ENCODE data around the gene SMIM23. TPM values are rescaled to one million over a fixed set of nuclear protein-coding genes. Genes with fewer than 3 reads are reported as not detected.

The SMIM23 gene
- total RNA-seq, 1 donor from 2014 or later, result not detected

DNA sequence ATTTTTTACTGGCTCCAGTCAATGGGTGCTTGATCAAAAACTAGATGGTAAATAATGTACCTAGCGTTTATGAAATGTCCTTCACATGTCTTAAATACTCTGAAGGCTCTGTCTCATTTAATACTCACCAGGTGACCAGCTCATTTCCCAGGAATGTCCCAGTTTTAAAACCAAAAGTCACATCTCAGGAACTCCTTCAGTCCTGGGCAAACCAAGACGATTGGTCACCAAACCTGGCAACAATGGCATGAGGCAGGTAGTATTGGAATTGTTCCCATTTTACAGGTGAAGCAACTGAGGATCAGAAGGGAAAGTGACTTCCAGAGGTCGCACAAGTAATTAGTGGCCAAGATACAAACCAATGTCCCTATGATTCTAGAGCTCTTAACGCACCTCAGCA, 27.7 kb downstream of the SMIM23 start:
- Mint-ChIP-seq H3K9me3 (ENCODE audit: low read depth) (peaks cover 17% of the 10 kb centered on the region), H3K4me3 (ENCODE audit: unreplicated experiment) (no peak overlapping the region), H3K4me1 (ENCODE audit: low read depth) (no peaks in the 10 kb centered on the region), H3K36me3 (ENCODE audit: low read depth) (peaks cover 7% of the 10 kb centered on the region), H3K27ac (ENCODE audit: unreplicated experiment) (no peak overlapping the region), H3K27me3 (ENCODE audit: low read depth) (peaks cover 6% of the 10 kb centered on the region)
- DNase-seq (ENCODE audit: low spot score), result no peak
- TF ChIP-seq CTCF (IDR thresholded peaks at IDR 0.05), result no peak

- DNase-seq (ENCODE audit: low spot score), result no peak
- Mint-ChIP-seq H3K27me3 (ENCODE audit: low read depth) (peaks cover 12% of the 10 kb centered on the region), H3K36me3 (ENCODE audit: low read depth) (peaks cover 7% of the 10 kb centered on the region), H3K27ac (ENCODE audit: unreplicated experiment) (no peak overlapping the region), H3K4me1 (ENCODE audit: low read depth) (no peaks in the 10 kb centered on the region), H3K4me3 (ENCODE audit: unreplicated experiment) (no peak overlapping the region), H3K9me3 (ENCODE audit: low read depth) (peaks cover 14% of the 10 kb centered on the region)
- no peak for TF ChIP-seq CTCF (IDR thresholded peaks at IDR 0.05)
Measured at GRCh38 chr5:171813813-171814490, 28.3 kb downstream of the SMIM23 start.

GRCh38 chr5:171816666-171817065, 31.0 kb downstream of the SMIM23 start:
- peaks cover 10% of the 10 kb centered on the region for H3K27me3 Mint-ChIP-seq (ENCODE audit: low read depth)
- H3K9me3 Mint-ChIP-seq (ENCODE audit: low read depth), result peaks cover 7% of the 10 kb centered on the region
- TF ChIP-seq CTCF (IDR thresholded peaks at IDR 0.05), result no peak
- no peak for DNase-seq (ENCODE audit: low spot score)
- no peak overlapping the region for H3K27ac Mint-ChIP-seq (ENCODE audit: unreplicated experiment)
- peaks cover 3% of the 10 kb centered on the region for H3K36me3 Mint-ChIP-seq (ENCODE audit: low read depth)
- no peak overlapping the region for H3K4me3 Mint-ChIP-seq (ENCODE audit: unreplicated experiment)
- H3K4me1 Mint-ChIP-seq (ENCODE audit: low read depth), result no peaks in the 10 kb centered on the region

GRCh38 chr5:171820561-171820960, 34.9 kb downstream of the SMIM23 start:
- Mint-ChIP-seq H3K27ac (ENCODE audit: unreplicated experiment) (no peak overlapping the region), H3K9me3 (ENCODE audit: low read depth) (peaks cover 4% of the 10 kb centered on the region), H3K4me3 (ENCODE audit: unreplicated experiment) (no peak overlapping the region), H3K27me3 (ENCODE audit: low read depth) (peaks cover 10% of the 10 kb centered on the region), H3K4me1 (ENCODE audit: low read depth) (no peaks in the 10 kb centered on the region), H3K36me3 (ENCODE audit: low read depth) (no peaks in the 10 kb centered on the region)
- DNase-seq (ENCODE audit: low spot score), result no peak
- TF ChIP-seq CTCF (IDR thresholded peaks at IDR 0.05), result no peak

GRCh38 chr5:171821286-171821685, 35.7 kb downstream of the SMIM23 start:
- DNase-seq (ENCODE audit: low spot score), result no peak
- H3K4me1 Mint-ChIP-seq (ENCODE audit: low read depth), result no peaks in the 10 kb centered on the region
- no peak for TF ChIP-seq CTCF (IDR thresholded peaks at IDR 0.05)
- no peak overlapping the region for H3K27ac Mint-ChIP-seq (ENCODE audit: unreplicated experiment)
- H3K4me3 Mint-ChIP-seq (ENCODE audit: unreplicated experiment), result no peak overlapping the region
- no peaks in the 10 kb centered on the region for H3K36me3 Mint-ChIP-seq (ENCODE audit: low read depth)
- H3K27me3 Mint-ChIP-seq (ENCODE audit: low read depth), result peaks cover 10% of the 10 kb centered on the region
- peaks cover 4% of the 10 kb centered on the region for H3K9me3 Mint-ChIP-seq (ENCODE audit: low read depth)

Measured in chondrocyte (in vitro differentiated cells).